GM19240 (cell line): ENCODE data around the gene TCN1.

Source experiments
- DNase-seq: peaks from one replicate; pipeline ENCODE4 v3.0.0; 2011; ENCODE audit warnings: low spot score; ENCODE audit not compliant: insufficient read length

TCN1 gene

GRCh38 chr11:59810189-59810910, 55.9 kb downstream of the TCN1 start, which contains the start of gene MRPL16:
Gene MRPL16, minus strand, starts transcription at chr11:59810778. Its CDS starts 120 bp downstream, at chr11:59810658.
- peak; percentile 47 for DNase-seq

- no peak for DNase-seq
These were observed 59.2 kb downstream of the TCN1 start for GRCh38 chr11:59807047-59807610.

GRCh38 chr11:59804061-59804460, 62.2 kb downstream of the TCN1 start:
- DNase-seq, result no peak
